NCI-H187 (cell line): ENCODE measurements around the gene GRIN3A.
"Not testable (repeated sequence)": the region's sequence is repeated elsewhere in the genome, so short reads cannot be mapped to it uniquely, and the experiment has no call there.

Experiments used
- DNase-seq, 2 experiments: peaks; one replicate each; lab custom pipeline; 2025; lab: John Stamatoyannopoulos, UW

The GRIN3A gene

DNA sequence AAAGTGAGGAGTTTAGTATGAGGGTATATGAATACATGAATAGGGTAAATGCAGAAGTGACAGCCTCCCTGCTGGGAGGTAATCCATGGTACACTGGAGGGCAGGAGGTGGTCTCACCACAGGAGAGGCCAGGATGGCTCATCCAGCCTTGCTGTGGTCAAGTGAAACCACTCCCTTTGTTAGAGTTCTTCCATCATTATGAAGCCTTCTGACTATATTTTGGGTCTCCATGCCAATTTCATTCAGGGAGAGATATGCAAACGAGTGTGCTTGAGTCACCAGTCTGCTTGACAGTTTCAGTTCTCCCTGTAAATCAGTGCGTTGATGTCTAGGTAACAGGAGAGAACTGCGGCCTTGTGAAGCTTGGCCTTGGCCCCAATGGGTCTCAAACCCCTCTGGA is 160.1 kb downstream of the GRIN3A start:
- DNase-seq = no peak

DNA sequence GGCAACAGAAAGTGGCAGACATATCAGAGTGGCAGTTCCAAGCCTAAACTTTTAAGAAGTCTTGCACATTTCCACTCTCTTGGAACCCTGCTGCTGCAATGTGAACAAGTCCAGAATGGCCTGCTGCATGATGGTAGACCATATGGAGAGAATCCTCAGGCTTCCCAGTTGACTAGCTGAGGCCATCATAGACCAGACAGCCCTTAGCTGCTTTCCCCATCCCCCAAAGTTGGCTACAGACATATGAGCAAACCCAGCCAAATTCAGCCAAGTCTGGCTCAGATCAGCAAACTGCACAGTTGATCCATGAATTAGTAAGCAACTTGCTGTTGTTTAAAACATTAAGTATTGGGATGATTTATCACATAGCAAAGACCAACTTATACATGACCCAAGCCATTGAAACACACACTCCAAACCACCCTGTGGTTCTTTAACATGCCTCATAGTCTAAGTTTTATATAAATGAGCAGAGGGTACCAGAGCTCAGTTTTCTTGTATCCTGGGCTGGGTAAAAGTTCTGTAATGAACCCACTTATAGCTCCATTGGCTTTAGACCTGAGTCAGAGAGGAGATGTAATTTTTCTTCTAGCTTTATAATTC is 163.6 kb downstream of the GRIN3A start:
- no peak for DNase-seq

DNA sequence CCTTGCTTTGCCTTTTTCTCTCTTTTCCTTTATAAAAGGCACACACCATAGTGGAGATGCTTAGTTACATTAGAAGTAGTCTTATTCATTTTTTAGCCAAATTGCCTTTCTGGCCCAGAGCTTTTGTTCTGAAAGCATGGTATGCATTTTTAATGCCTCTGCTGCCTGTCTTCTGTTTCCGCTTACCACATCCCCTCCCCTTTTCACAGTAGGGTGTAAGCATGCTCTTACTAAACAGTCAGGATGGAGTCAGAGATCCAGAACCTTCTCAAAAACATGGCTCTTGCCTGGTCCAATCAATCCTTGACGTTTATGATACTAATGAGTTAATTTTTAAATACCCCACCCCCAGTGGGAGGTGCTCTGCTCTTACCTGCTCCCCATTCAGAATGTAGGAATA is 166.1 kb downstream of the GRIN3A start:
- no peak for DNase-seq

- DNase-seq = no peak
These were observed 167.3 kb downstream of the GRIN3A start for GRCh38 chr9:101571114-101571513.

- no peak for DNase-seq
These were observed 168.5 kb downstream of the GRIN3A start for GRCh38 chr9:101569741-101570501.

- no peak for DNase-seq
These were observed 170.6 kb downstream of the GRIN3A start for GRCh38 chr9:101567725-101568350.

- DNase-seq = no peak
These were observed 171.3 kb downstream of the GRIN3A start for GRCh38 chr9:101566904-101567724.

DNA sequence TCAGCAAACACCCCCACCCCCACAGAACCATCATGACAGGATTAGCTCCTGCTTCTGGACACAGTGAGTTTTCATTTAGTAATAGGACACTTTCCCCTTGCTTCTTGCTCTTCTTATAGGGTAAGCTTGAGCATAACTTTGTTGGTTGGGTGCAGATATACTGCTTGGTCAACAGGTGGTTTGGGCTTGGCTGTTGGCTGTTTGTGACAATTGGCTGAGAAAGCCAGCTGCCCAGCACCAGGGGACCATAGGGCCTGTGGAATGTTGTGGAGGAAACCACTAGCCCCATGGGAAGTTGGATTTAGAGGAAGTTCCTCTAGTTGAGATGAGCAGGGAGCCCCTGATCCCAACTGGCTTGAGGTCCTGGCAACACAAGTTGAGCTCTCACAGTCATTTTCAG is 174.2 kb downstream of the GRIN3A start:
- no peak for DNase-seq

DNA sequence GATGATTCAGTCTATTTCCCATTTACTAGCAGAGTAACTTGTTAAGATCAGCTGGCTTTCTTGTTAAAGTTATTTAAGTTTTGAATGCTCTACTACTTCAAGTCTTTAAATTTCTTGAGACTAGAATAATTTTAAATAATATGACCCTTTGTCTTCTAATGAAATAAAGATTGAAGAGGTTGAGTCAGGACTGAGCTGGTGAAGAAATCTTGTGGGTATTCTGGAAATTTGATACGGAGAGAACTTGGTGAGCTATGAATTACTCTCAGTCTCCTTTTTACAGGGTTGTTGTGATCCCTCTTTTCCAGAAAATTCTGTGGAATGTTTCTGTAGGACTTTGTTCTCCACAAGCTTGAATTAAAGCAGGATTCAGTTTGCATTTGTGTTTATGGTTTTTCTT is 175.5 kb downstream of the GRIN3A start:
- DNase-seq = no peak

DNA sequence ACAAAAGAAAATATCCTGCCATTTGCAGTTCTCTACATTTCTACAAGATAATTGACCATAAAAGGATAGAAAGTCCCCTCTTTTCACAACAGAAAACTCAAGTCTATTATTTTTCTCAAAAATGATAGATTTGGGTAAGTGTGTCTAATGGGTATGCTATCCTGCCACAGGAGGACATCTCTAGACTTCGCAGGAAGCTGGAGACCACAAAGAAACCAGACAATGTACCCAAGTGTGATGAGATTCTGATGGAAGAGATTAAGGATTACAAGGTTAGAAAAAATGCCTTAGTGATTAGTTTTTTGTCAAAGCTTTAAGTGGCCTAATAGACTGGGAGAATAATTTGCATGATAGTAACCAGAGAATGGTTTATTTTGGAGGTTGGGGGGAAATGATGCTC is 176.7 kb downstream of the GRIN3A start:
- DNase-seq = no peak

- DNase-seq = not testable (repeated sequence)
These were observed 188.9 kb downstream of the GRIN3A start for GRCh38 chr9:101549472-101550098.

GRCh38 chr9:101543098-101543735 is 195.2 kb downstream of the GRIN3A start:
- DNase-seq = no peak

GRCh38 chr9:101540069-101540468 is 198.4 kb downstream of the GRIN3A start:
- no peak for DNase-seq

GRCh38 chr9:101536938-101537337 is 201.5 kb downstream of the GRIN3A start:
- no peak for DNase-seq

DNA sequence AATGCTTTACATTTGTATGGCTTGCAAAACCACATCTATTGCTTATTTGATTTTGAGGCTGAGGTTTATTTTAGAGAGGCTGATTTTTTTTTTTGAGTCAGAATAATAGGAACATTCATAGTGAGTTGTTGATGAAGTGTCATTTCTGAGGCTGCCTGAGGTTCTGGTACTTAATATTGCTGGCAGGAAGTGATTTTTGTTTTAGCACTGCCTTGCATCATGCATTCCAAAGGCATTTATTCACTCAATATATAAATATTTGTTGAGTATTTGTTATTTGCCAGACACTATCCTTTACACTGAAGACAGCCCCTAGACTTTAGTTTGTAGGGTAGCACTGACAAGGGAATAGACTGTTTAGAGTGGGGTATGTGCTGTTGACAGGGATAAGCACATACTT is 202.1 kb downstream of the GRIN3A start:
- DNase-seq = no peak

GRCh38 chr9:101533334-101534204 is 204.9 kb downstream of the GRIN3A start, which contains the start of gene RNF20:
TSS of gene RNF20 (plus strand) at chr9:101533853. CDS start at chr9:101535424, 1,571 bp downstream.
- peak; percentile 92 to 98 for DNase-seq

- DNase-seq = peak in 1 of 2 experiments; percentile 2
These were observed 208.3 kb downstream of the GRIN3A start for GRCh38 chr9:101530076-101530711.

DNA sequence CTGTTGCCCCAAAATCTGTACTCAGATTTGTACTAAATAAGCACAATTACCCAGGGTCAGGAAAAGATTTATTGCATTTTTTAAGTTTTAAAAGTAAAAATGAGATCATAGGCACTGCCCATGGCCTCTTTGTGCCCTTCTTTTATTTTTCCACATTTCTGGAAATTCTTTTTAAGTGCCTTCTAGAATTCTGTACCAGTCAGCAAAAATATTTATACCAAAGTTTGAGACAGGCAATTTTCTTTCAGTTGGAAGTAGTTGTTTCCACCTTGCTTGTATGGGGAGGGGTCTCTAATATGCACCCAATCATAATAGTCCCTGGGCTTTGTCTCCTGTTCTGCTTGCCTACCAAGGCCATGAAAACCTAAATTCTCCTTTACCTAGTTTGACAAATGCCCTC is 210.4 kb downstream of the GRIN3A start:
- no peak for DNase-seq

GRCh38 chr9:101527066-101527465 is 211.4 kb downstream of the GRIN3A start:
- DNase-seq = no peak

DNA sequence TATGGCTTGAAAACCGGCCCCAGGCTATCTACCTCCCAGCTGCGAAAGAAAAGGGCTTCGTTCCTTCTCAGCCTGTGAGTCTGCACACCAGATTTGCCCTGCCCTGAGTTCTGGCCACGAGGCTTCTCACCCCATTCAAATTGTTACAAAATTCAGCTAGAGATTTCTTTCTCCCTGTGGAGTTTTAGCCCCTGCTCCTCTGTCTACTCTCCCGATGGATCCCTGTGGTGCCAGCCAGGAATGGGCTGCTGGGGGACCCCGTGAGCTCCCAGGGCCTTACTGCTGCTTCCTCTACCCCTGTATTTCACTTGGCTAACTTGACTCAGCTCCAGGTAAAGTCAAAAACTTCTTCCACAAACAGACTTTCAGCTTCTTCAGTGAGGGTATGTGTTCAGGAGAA is 214.1 kb downstream of the GRIN3A start:
- DNase-seq = no peak
